A375 (cell line): ENCODE results near the gene SLC23A3. TPM values are rescaled to one million over a fixed set of nuclear protein-coding genes. Genes with fewer than 3 reads are reported as not detected.

Experiments
- total RNA-seq: library from RNA; depleted of rRNA; stranded (reverse); fragments of >200 nt; shearing (Covaris generic); gene quantifications from 2 replicates; pipeline ENCODE4 v1.2.3, GENCODE V29; 2014; rRNA removed

The SLC23A3 gene, protein sequence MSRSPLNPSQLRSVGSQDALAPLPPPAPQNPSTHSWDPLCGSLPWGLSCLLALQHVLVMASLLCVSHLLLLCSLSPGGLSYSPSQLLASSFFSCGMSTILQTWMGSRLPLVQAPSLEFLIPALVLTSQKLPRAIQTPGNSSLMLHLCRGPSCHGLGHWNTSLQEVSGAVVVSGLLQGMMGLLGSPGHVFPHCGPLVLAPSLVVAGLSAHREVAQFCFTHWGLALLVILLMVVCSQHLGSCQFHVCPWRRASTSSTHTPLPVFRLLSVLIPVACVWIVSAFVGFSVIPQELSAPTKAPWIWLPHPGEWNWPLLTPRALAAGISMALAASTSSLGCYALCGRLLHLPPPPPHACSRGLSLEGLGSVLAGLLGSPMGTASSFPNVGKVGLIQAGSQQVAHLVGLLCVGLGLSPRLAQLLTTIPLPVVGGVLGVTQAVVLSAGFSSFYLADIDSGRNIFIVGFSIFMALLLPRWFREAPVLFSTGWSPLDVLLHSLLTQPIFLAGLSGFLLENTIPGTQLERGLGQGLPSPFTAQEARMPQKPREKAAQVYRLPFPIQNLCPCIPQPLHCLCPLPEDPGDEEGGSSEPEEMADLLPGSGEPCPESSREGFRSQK
- total RNA-seq, result 0.19 and 0.42 TPM in 2 replicates

DNA sequence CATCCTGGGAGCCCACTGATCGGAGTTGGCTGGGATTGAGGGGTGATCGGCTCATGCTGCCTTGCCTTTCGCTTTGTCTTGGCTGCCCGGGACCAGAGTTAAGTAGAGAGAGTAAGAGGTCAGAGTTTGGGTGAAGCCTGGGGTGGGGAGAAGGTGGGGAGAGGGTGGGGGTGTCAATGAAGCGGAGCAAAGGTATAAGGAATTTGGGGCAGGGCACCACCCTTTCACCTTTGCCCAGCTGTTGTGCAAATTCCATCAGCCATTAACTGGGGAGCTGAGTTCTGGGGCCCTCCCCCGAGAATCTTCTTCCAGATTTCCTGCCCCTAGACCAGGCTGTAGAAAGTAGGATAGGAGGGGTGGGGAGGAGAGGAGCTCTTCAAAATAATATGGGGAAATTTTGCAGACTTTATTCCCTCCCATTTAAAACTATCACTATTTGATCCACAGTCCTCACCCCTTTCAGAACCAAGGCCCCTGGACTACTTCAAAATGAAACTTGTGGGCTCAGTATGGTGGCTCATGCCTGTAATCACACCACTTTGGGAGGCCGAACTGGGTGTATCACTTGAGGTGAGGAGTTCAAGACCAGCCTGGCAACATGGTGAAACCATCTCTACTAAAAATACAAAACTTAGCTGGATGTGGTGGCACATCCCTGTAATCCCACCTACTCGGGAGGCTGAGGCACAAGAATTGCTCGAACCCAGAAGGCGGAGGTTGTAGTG is at the start of gene SLC23A3:
Gene SLC23A3, minus strand, starts transcription at position 100 of the 725 bp plus-strand sequence. Its CDS starts 45 bp downstream, at position 55.

DNA sequence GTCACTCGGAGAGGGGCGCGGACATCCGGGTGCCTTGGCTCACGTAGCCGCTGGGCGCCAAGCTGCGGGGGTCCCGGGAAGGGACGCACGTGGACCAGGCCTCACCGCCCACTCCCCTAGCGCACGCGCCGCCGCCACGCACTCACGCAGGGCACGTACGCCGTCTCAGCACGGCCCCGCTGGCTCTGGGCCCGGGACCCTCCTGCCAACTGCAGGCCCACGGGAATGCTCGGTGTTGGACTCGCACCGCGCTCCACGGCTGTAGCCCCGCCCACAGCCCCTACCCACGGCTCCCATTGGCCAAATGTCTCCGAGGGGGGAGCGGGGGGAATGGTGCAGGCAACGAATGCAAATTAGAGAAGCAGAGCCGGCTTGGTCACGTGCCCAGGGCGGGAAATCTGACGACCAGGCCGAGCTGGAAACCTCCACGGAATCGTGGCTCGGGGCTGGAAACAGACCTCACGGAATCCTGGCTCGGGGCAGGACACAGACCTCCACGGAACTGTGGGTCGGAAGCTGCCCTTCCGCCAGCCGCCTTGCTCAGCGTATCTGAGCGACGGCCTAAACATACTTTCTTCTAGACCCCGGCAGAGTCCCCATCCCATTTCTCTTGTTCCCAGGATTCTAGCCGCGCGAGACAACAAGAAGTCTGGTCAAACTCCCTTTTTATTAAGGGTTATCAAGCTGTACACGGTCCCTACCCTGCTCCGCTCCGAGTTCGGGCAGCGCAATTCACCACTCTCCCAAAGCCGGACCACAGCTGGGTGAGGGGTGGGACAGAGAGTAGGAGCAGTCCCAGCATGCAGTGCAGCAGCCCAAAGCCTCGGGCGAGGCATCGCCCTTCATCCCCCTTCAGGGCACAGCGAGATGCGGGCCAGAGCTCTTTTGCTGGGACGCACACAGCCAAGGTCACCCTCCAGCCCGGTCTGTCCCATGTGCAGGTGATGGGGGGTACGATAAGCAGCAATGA is 49.2 kb upstream of the SLC23A3 start, which contains the start of gene ABCB6:
Gene ABCB6, minus strand, starts transcription at position 227 of the 970 bp plus-strand sequence. CDS start 285 bp downstream, outside the sequence.

DNA sequence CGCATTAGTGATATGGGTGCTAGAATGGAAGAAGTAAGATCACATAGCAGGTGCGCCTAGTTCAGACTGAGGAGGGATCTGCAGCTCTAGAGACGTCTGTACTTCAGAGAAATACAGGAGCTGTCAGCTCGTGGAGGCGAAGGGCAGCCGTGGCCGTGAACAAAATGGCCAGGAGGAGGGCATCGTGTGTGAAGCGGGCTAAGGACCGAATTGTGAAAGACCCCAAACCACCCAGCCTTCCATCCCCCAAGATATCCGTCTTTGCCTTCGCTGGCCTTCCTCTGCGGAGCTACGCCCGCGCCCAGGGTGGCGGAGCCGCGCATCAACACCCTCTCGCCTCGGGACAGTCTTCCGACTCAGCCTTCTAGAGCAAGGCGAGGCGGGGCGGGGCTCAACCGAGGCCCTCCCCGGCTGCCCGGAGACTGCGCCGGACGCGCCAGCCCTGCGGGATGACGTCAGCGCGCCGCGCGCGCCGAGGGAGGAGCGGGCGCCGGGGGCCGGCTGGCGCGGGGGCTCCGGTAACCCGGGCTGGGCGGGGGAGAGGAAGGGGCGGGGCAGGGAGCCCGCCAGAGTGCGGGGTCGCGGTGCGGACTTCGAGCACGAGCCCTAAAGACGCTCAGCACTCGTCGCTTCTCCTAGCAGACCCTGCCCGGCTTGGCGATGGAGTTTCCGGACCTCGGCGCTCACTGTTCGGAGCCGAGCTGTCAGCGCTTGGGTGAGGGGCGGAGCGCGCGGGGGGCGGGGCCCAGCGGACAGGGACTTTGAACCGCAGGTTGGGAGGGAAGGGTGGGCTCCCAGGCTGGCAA is 36.7 kb upstream of the SLC23A3 start, which contains the start of gene ZFAND2B:
Gene ZFAND2B, plus strand, starts transcription at position 455 of the 806 bp plus-strand sequence. Its CDS starts 206 bp downstream, at position 661.

DNA sequence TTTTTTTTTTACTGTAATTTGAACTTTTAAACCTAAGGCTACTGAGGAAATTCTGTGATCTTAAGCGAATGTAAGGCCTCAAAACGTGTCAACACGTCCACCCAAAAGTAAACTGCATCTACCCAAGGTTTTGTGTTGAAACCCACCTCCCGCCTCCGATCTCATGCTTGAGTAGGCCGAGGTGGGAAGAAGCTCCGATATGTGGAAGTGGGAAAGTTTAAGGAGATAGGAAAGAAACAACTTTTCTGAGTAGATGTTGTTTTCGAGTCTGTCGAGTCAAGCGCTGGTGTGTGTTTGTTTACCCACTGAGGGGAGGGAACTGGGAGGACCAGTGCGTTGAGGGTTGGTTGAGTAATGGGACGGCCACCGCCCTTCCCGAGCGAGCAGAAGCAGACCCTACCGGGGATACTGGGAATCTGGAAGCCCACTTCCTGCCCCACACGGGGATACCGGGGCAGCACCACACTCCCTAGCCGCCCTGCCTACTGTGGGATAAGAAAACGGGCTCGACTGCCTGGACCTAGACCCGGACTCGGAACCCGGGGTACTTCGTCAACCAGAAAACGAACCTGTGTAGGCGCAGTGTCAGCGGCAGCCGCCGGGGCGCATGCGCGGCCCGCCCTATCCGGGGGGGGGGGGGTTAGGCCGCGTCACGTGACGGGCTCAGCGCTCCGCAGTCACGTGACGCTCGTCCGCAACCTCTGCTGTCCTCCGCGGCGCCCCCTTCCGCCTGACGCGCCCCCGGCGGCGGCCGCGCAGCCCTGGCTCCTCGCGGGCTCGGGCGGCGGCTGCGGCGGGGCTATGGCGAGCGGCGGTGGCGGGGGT is 7.9 kb upstream of the SLC23A3 start, which contains the start of gene RETREG2:
Gene RETREG2, plus strand, starts transcription at position 724 of the 825 bp plus-strand sequence. Its CDS starts 78 bp downstream, at position 802.

DNA sequence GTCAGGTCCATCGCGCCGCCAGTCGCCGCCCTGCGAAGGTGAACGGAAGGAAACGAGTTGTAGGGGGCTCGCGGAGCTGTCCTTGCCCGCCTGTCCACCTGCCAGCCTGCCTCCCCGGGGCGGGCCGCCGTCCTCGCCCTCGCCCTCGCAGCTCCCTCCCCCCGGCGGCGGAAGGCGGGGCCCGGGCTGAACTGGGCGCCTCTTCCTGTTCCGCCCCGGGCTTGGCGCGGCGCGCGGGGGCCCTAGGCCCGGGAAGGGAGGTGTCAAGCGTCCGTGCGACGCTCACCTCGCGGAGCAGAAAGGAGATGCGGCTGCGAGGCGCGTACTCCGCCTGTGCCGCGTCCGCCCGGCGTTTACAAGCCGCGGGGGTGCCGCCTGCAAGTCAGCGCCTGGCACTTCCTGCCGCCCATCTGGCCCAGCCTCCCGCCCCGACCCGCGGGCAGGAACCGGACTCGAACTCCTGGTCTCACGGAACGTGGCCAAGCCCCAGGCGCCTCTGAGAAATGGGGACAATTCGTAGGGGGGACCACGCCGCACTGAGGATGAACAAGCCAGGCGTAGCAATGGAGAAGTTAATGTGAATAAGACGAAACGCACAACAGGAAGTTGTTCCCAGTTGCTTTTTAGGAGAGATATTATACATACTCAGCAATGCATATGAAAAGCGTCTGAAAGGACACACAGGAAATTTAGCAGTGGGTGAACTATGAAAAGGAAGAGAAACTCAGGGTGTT is 7.2 kb upstream of the SLC23A3 start, which contains the start of gene CNPPD1:
Gene CNPPD1, minus strand, starts transcription at position 108 of the 734 bp plus-strand sequence. Its CDS starts 97 bp downstream, at position 11.

DNA sequence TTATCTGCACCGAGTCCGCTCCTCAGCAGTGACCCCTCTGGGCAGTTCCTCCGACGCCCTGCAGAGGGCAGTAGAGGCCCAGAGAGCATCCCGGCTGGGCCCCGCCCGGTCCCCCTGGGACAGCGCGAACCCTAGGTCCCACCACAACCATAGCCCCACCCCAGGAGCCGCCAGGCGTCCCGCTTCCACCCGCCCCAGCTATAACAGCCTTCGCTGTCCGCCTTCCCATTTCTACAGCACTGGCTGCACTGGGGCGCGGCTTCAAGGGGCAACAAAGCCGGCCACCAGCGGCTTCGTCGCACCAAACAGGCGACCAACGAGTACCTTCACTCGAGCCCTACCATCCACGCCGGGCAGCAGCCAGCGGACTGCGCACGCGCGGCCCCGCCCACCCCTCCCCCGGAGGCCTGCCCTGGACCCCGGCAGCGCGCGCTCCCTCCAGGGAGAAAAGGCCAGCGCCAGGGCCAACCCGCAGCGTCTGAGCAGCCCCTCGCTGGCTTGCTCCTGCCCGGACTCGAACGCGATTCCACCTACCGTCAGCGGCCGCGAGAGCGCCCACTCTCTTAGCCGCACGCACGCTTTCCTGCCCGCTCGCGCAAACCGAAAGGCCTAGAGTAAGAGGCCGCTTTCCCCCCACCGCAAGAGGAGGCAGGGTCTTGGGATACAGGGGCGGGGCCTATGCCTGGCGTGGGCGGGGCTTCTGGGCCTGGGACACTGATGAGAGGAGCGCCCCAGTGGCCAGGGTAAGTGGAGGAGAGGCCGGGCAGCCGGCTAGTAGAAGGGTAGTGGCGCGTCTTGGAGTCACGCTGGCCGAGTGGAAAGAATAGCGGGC is 9.4 kb downstream of the SLC23A3 start, which contains the start of gene NHEJ1:
Gene NHEJ1, minus strand, starts transcription at position 630 of the 832 bp plus-strand sequence. CDS start 2,453 bp downstream, outside the sequence.

Other genes starting within 250 kb of the SLC23A3 start
- gene CDK5R2, start 210.4 kb downstream of the SLC23A3 start, total RNA-seq, result 0.03 TPM in 1 of 2 replicates, not detected in the other
- gene FEV, start 184.8 kb downstream of the SLC23A3 start, total RNA-seq, result not detected in 2 replicates
- gene CRYBA2, start 176.6 kb downstream of the SLC23A3 start, total RNA-seq, result 4.2 TPM in 1 of 2 replicates, not detected in the other
- gene CFAP65, start 128.5 kb downstream of the SLC23A3 start, total RNA-seq, result 0.08 TPM in 1 of 2 replicates, not detected in the other
- not detected in 2 replicates for gene IHH, start 109.1 kb downstream of the SLC23A3 start, total RNA-seq
- gene NHEJ1, start 9.2 kb downstream of the SLC23A3 start, total RNA-seq, result 9.2 and 12.6 TPM in 2 replicates
- gene CNPPD1, start 6.9 kb upstream of the SLC23A3 start, total RNA-seq, result 21.7 and 25.0 TPM in 2 replicates
- gene RETREG2, start 8.2 kb upstream of the SLC23A3 start, total RNA-seq, result 22.8 and 23.2 TPM in 2 replicates
- gene ZFAND2B, start 36.8 kb upstream of the SLC23A3 start, total RNA-seq, result 17.7 and 22.0 TPM in 2 replicates
- 24.7 and 25.5 TPM in 2 replicates for gene ABCB6, start 48.9 kb upstream of the SLC23A3 start, total RNA-seq
- gene ATG9A, start 59.6 kb upstream of the SLC23A3 start, total RNA-seq, result 38.7 and 42.7 TPM in 2 replicates
- gene ANKZF1, start 59.8 kb upstream of the SLC23A3 start, total RNA-seq, result 33.5 and 40.4 TPM in 2 replicates
- 10.8 and 14.0 TPM in 2 replicates for gene GLB1L, start 75.4 kb upstream of the SLC23A3 start, total RNA-seq
- gene STK16, start 75.5 kb upstream of the SLC23A3 start, total RNA-seq, result 10.3 and 12.0 TPM in 2 replicates
- not detected in 2 replicates for gene TUBA4B, start 83.2 kb upstream of the SLC23A3 start, total RNA-seq
- gene TUBA4A, start 83.9 kb upstream of the SLC23A3 start, total RNA-seq, result 0.11 and 0.75 TPM in 2 replicates
- gene DNAJB2, start 109.3 kb upstream of the SLC23A3 start, total RNA-seq, result 14.3 and 22.2 TPM in 2 replicates
- gene PTPRN, start 139.4 kb upstream of the SLC23A3 start, total RNA-seq, result 2.8 and 3.5 TPM in 2 replicates
- gene RESP18, start 162.7 kb upstream of the SLC23A3 start, total RNA-seq, result not detected in 2 replicates
- 33.4 and 47.8 TPM in 2 replicates for gene DNPEP, start 217.9 kb upstream of the SLC23A3 start, total RNA-seq
- gene DES, start 248.3 kb upstream of the SLC23A3 start, total RNA-seq, result not detected in 2 replicates